ENCODE results near the gene PIM1.
A peak's percentile ranks its signal among the peaks of the same experiment; 100 is the strongest.
"Not testable (repeated sequence)": the region's sequence is repeated elsewhere in the genome, so short reads cannot be mapped to it uniquely, and the experiment has no call there.

PIM1 gene

DNA sequence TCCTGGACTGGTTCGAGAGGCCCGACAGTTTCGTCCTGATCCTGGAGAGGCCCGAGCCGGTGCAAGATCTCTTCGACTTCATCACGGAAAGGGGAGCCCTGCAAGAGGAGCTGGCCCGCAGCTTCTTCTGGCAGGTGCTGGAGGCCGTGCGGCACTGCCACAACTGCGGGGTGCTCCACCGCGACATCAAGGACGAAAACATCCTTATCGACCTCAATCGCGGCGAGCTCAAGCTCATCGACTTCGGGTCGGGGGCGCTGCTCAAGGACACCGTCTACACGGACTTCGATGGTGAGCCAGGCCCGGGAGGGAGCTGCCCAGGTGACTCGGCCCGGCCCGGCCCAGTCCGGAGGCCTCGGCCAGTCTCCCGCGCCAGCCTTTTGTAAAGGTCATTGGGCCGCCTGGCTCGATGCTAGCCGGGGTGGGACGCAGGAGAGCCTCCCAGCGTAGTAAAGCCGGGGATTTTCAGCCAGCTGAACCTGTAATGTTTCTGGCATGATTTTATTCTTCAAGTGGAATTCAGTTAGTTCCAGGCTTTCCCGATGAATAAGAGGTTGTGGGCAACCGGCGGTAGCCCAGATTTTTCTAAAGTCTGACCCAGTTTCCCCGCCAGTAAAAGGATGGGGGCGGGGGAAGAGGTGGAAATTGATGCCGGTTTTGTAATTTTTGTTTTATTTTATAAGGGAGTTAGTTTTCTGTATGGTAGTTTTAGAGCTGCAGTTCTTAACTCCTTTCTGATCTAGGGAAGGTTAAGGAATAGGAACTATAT lies 1.4 kb downstream of the PIM1 start:
- peak; percentile 71 for DNase-seq (ENCODE audit: low read depth)

DNA sequence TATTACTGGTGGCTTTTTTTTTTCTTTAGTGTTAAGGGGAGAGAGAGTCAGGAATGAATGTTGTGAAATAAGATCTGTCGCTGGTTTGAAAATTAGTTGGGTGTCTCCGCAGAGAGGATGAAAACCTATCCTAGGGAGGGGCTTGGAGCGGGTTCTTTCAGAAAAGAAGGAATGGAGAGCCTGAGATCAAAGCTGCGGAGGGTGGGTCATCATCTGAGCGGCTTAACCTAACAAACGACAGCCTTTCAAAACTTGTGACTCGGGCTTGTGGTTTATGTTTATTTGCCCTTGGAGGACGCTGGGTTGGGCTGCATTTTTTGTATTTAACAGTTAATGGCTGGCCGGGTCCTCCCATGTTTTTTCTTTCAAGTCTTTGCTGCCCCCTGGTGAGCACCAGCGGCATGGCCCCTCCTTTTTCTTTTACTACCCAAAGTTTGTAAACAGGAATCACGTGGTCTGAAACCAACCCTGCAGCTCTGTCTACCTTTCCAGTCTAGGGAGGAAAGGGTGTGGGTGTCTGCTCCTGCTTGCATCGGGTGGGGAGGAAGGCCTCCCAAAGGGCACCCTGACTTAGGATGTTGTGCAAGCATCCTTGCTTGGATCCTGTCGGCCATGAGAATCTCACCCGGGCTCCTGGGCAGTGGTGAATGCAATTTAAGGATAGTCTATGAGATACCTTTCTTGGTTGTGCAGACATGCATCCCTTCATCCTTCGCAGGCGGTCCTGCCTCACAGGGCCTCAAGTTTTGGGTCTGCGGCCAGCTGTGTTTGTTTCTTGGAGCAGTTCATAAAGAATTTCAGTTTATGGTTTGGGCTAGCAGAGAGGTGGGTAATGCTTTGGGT lies 2.2 kb downstream of the PIM1 start:
- DNase-seq (ENCODE audit: low read depth), result peak; percentile 95

GRCh38 chr6:37172912-37173492 lies 3.0 kb downstream of the PIM1 start:
- DNase-seq (ENCODE audit: low read depth), result no peak

GRCh38 chr6:37173493-37174195 lies 3.7 kb downstream of the PIM1 start:
- DNase-seq (ENCODE audit: low read depth), result no peak

- DNase-seq (ENCODE audit: low read depth), result no peak
Observed at GRCh38 chr6:37174196-37174514, 4.2 kb downstream of the PIM1 start.

DNA sequence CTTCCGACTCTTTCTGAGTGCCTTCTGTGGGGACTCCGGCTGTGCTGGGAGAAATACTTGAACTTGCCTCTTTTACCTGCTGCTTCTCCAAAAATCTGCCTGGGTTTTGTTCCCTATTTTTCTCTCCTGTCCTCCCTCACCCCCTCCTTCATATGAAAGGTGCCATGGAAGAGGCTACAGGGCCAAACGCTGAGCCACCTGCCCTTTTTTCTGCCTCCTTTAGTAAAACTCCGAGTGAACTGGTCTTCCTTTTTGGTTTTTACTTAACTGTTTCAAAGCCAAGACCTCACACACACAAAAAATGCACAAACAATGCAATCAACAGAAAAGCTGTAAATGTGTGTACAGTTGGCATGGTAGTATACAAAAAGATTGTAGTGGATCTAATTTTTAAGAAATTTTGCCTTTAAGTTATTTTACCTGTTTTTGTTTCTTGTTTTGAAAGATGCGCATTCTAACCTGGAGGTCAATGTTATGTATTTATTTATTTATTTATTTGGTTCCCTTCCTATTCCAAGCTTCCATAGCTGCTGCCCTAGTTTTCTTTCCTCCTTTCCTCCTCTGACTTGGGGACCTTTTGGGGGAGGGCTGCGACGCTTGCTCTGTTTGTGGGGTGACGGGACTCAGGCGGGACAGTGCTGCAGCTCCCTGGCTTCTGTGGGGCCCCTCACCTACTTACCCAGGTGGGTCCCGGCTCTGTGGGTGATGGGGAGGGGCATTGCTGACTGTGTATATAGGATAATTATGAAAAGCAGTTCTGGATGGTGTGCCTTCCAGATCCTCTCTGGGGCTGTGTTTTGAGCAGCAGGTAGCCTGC lies 4.8 kb downstream of the PIM1 start:
- DNase-seq (ENCODE audit: low read depth), result no peak

GRCh38 chr6:37175332-37176267 lies 5.6 kb downstream of the PIM1 start:
- no peak for DNase-seq (ENCODE audit: low read depth)

DNA sequence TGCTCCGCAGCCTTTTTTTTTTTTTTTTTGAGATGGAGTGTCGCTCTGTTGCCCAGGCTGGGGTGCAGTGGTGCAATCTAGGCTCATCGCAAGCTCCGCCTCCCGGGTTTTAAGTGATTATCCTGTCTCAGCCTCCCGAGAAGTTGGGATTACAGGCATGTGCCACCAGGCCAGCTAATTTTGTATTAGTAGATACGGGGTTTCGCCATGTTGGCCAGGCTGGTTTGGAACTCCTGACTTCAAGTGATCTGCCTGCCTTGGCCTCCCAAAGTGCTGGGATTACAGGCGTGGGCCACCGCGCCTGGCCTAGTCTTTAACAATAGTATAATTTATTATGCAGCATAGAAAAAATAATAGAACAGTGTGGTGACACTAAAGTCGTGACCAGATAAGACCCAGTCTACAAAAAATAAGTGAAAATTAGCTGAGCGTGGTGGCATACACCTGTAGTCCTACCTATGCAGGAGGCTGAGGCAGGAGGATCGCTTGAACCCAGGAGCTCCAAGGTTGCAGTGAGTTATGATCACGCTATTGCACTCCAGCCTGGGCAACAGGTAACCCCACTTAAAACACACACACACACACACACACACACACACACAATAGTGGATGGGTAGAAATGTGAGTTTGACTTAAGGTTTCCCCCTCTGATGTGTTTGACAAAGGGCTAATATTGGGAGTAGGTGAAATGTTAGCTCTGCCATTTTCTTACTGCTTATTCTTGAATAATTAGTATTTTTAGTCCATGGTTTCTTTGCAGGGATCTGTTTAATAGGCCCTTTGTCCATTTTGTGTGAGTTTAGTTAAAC lies 6.5 kb downstream of the PIM1 start:
- DNase-seq (ENCODE audit: low read depth), result no peak

DNA sequence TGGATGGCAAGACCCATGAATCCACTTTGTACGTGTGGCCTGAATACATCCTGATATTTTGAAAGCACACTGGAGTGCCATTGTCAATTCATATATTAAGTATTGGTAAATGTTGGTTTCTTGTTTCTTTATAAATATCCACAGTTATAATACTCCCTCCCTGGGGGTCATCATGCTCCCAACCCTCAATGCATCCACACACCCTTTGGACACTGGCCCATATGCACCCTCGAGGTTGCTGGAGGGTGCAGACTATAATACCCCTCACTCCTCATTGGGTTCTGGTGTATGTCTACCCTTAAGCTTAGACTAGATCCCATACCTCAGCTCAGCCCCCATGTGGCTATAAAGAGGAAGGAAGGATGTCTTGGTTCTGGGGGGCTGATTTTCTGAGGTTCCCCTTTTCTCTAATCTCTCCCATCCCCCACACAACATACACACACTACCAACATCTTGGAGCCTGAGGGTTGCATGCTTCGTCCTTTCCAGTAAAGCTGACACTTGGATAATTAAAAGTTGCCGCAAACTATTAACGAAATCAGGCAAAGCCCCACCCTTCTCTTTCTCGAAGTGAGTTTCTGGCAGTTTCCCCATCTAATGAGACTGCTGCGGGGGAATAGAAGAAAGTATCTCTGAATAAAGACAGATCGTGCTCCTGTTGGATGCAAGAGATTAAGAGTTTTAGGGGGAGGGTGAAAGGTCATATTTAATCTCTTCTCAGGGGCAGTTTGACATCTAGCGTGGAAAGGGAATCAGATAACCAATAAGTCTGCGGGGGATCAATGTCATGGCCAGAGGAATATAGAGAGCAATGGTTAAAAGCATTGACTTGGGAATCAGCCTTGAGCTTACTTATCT lies 7.4 kb downstream of the PIM1 start:
- DNase-seq (ENCODE audit: low read depth), result no peak

DNA sequence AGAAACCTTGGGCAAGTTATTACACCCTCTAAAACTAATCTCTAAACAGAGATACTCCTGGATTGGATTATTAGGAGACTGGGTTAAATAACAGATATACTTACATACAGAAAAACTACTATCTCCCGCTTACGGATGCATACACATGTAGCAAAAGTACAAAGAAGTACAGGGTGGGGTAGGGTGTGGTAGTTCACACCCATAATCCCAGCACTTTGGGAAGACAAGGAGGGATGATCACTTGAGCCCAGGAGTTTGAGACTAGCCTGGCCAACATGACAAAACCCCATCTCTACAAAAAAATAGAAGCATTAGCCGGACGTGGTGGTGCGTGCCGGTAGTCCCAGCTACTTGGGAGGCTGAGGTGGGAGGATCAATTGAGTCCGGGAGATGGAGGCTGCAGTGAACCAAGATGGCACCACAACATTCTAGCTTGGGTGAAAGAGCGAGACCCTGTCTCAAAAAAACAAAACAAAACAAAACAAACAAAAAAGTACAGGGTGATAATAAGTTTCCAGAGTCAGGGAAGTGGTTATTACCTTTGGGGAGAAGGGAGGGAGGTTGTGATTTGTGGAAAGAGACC lies 8.1 kb downstream of the PIM1 start:
- DNase-seq (ENCODE audit: low read depth), result no peak

DNA sequence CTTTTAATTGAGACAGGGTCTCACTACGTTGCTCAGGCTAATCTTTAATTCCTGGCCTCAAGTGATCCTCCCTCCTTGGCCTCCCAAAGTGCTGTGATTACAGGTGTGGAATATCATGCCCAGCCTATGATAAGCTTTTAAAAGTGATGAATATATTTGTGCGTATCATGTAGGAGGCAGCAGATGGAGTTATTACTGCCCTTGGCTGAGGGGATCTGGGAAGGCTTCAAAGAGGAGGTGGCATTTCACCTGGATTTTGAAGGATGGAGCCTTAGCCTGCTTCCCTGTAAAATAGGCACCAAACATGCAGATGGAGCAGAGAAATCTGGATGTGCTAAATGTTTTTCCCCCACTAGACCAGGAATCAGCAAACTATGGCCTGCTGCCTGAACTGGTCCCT lies 10.1 kb downstream of the PIM1 start:
- no peak for DNase-seq (ENCODE audit: low read depth)

DNA sequence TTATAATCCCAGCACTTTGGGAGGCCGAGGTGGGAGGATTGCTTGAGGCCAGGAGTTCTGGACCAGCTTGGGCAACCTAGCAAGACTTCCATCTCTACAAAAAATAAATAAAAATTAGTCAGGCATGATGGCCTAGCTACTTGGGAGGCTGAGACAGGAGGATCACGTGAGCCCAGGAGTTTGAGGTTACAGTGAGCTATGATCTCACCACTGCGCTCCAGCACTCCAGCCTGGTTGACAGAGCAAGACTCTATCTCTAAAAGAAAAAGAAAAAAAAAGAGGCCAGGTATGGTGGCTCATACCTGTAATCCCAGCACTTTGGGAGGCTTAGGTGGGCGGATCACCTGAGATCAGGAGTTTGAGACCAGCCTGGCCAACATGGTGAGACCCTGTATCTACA lies 10.7 kb downstream of the PIM1 start:
- not testable (repeated sequence) for DNase-seq (ENCODE audit: low read depth)

DNA sequence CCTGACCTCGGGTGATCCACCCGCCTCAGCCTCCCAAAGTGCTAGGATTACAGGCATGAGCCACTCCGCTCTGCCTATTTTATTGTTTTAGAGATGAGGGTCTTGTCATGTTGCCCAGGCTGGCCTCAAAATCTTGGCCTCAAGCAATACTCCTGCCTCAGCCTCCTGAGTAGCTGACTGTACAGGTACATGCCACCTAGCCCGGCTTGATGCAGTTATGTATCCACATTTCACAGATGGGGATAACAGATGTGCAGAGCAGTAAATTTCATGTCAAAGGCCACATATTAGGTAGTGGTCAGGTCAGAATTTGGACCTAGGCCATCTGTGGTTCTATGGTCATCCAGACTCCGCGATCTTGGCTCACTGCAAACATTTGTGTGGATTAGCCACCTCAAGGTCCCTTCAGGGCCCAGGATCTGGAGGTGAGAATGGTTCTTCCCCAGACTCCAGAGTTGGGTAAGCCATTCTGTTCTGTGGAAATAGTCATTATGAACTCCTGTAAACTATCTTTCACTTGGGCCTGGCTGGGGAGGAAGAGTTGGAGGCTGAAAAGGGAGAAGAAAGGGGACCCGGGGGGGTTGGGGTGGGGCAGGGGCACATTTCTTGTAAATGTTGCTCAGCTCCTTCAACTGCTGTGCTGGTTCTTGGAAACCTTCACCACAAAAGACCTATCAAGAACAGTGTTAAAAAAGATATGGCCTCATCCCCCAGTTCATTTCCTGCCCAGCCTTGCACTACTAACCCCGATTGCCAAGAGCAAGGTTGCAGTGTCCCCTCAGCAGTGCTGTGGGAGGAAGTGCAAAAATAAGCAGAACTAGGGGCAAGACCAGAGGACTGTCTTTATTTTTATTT lies 13.0 kb downstream of the PIM1 start:
- no peak for DNase-seq (ENCODE audit: low read depth)

DNA sequence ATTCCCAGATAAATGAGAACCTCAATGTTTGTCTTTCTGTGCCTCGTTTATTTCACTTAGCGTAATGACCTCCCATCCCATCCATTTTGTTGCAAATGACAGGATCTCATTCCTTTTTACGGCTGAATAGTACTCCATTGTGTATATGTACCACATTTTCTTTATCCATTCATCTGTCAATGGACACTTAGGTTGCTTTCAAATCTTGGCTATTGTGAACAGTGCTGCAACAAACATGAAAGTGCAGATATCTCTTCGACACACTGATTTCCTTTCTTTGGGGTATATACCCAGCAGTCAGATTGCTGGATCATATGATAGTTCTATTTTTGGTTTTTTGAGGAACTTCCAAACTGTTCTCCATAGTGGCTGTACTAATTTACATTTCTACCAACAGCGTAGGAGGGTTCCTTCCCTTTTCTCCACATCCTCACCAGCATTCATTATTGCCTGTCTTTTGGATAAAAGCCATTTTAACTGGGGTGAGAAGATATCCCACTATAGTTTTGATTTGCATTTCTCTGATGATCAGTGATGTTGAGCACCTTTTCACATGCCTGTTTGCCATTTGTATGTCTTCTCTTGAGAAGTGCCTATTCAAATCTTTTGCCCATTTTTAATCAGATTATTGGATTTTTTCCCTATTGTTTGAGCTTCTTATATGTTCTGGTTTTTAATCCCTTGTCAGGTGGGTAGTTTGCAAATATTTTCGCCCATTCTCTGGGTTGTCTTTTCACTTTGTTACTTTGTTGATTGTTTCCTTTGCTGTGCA lies 16.2 kb downstream of the PIM1 start:
- not testable (repeated sequence) for DNase-seq (ENCODE audit: low read depth)

DNA sequence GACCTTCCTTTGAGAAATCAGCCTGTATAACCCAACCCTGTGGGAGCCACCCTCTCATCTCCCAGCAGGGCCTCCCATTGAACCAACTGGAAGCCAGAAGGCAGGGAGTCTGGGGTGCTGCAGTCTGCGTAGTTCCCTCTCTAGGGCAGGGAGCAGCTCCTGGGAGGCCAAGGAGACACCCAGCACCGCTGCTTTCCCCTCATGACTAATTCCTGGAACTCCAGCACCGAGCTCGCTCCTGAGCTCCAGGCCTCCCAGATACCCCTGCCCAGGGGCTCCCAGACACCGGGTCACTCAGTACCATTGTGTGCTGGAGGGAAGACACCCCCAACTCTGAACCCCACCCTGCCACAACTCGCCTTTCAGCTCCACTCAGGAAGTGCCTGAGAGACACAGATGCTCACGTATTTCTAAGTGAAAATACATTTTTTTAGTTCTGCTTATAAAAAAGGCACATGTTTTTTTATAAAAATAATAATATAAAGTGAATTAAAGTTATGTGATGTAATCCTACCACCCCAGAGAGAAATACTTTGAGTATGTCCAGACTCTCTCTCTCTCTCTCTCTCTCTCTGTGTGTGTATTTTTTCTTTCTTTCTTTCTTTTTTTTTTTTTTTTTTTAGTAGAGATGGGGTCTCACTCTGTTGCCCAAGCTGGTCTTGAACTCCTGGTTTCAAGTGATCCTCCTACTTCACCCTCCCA lies 17.5 kb downstream of the PIM1 start:
- no peak for DNase-seq (ENCODE audit: low read depth)

GRCh38 chr6:37188962-37189510 lies 19.1 kb downstream of the PIM1 start:
- peak; percentile 45 for DNase-seq (ENCODE audit: low read depth)

Measured in ELR (cell line).